Tongue (tissue), 2 donors: ENCODE measurements around the gene ASB5. TPM values are rescaled to one million over a fixed set of nuclear protein-coding genes. Genes with fewer than 3 reads are reported as not detected.
"Not testable (repeated sequence)": the region's sequence is repeated elsewhere in the genome, so short reads cannot be mapped to it uniquely, and the experiment has no call there.

Experiments
- DNase-seq: peaks from one replicate; pipeline ENCODE4 v3.0.0-alpha.2; 2015
- total RNA-seq: library from RNA; depleted of rRNA; stranded (reverse); fragments of >200 nt; gene quantifications from one replicate; pipeline ENCODE4 v1.2.3, GENCODE V29; 2014

ASB5 gene
- total RNA-seq, 1 donor from 2014 or later, result 206 TPM

DNA sequence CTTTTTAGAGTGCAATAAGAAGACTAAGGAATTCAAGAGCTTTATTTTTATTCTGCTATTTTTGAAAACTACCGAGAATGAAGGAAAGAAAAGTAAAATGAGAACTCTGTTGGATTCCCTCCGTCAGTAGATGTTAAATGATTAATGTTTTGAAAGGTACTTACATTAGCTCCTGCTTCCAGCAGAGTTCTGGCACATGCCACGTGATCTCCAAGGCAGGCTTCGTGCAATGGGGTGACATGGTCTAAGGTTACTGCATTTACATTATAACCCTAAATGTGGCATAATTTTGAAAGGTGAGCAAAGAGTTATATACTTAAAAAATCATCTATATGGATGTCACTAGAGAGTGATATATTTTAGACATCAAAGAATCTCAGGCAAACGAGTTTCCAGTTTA is 46.9 kb downstream of the ASB5 start:
- no peak for DNase-seq

DNA sequence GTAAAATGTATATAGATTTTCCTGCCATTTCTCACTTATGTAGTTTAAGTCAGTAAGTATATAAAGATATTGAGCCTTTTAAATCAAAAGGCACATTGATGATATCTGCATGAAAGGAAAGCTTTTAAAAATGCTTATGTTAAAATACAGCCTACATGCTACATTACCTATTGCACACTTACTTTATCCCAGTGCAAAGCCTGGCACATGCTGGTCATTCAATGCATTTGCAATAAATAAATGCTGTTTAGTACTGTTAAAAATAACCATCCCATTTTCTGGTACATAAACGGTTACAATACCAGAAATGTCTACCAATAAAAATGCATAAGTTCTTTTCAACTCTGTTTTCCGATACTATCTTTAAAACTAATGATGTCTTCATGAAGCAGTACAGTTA is 51.5 kb downstream of the ASB5 start:
- no peak for DNase-seq

DNA sequence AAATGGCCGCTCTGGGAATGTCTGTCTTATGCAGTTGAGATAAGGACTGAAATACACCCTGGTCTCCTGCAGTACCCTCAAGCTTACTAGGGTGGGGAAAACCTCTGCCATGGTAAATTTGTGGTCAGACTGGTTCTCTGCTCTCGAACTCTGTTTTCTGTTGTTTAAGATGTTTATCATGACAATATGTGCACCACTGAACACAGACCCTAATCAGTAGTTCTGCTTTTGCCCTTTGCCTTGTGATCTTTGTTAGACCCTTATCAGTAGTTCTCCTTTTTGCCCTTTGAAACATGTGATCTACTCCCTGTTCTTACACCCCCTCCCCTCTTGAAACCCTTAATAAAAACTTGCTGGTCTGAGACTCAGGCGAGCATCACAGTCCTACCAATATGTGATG is 56.7 kb downstream of the ASB5 start:
- DNase-seq, result not testable (repeated sequence)

- no peak for DNase-seq
Observed at GRCh38 chr4:176210579-176211296, 58.3 kb downstream of the ASB5 start.

DNA sequence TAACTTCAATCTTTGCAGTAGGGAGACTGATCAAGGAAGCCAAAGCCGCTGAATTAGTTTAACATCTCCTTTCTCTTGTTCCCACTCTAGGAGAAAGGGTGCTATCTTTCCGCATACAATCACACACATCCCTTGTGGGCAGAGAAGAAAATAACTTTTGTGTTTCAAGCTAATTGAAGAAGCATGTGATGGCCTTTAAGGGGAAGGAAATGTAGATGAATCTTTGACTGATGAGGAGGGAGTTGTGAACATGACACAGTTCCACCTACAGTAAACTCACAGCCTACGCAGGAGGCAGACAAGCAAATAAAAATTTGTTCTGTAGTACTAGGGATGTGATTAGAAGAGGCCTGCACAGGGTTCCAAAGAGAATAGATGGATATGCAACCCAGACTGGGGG is 58.9 kb downstream of the ASB5 start:
- no peak for DNase-seq

DNA sequence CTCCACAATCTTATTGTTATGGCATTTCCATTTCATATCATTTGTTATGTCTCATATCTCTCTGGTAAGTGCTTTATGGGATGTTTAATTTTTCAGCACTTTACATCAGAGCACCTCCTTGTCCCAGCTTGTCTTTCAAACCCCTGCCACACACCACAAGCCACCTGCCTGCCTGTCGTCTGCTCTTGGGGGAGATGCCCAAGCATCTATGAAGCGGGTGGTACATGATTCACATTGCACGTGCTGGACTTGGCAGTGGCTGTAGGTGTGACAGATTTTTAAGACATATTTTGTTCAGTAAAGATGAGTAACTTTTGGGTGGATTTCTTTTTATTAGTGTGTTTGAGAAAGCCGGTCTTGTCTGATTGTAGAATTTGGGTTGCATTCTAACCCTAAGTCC is 59.5 kb downstream of the ASB5 start:
- DNase-seq, result no peak

DNA sequence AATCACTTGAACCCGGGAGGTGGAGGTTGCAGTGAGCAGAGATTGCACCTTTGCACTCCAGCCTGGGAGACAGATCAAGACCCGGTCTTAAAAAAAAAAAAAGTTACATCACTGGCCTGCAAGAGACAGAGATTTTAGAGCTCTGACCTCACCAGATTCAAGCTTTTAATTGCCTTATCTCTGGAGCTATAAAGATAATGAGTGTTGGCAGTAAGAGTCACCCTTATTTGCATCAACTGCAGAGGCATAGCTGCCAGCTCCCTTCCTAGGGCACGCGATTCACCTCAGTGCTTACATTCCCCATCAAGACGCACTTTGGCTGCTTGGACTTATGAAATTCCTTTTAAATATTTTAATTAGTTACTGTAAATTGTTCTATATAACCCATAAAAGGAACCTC is 61.2 kb downstream of the ASB5 start:
- no peak for DNase-seq

DNA sequence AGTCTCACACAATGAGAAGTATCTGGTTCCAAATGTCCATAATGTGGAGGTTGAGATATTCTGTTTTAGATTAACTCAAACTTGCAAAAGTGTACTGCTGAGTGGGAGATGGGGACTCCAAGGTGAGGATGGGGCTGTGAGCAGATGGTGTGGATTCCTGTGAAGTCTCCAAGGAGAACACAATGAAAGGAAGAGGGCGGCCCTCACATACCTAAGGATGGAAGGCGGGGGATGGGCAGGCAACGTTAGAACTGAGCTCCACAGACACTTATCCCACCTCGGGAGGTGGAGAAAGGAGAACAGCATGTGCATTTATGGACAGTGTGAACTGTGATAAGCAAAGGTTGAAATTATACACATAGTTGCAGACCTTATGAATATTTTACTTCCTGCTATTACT is 63.7 kb downstream of the ASB5 start:
- no peak for DNase-seq

- no peak for DNase-seq
Observed at GRCh38 chr4:176198316-176198903, 70.6 kb downstream of the ASB5 start.

- DNase-seq, result peak; percentile 97
Observed at GRCh38 chr4:176195184-176195978, 73.6 kb downstream of the ASB5 start, which contains the start of gene SPATA4. Gene SPATA4, minus strand, starts transcription at chr4:176195585. Its CDS starts 23 bp downstream, at chr4:176195562.

- DNase-seq, result no peak
Observed at GRCh38 chr4:176193938-176194337, 75.1 kb downstream of the ASB5 start.

DNA sequence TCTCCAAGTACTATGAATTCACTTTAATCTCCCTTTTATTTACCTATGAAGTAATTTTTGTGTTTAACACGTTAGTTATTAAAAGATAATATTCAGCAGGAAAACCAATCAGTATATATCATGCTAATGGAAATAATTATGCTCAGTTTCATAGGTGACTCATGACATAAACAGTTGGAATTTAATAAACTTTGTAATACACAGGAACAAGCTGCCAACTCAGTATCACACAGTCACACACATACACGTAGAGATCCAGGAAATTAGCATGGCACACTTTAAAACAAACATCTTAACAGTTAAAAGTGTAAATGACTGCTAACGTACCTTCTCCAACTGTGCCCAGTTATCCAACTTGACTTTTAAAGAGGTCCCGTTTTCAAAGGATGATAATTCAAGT is 75.9 kb downstream of the ASB5 start:
- no peak for DNase-seq

DNA sequence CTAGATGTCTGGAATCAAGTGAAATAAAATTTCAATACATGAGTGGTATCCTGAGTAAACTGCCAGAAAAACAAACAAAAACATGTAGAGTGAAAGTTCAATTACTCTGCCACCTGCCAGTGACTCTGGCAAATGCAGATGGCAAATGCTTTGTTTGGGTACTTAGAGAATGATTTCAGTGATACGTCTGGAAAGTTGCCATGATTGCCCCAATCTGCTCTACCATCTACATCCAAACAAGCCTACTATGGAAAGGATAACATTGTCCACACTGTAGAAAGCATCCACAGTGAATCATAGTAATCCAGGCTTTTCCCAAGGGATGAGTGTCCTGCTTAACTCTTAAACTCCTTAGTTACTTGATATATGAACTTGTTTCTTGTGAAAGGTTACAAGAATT is 77.0 kb downstream of the ASB5 start:
- DNase-seq, result peak; percentile 58

- DNase-seq, result no peak
Observed at GRCh38 chr4:176189891-176190795, 78.9 kb downstream of the ASB5 start.

- DNase-seq, result no peak
Observed at GRCh38 chr4:176188654-176189053, 80.4 kb downstream of the ASB5 start.

DNA sequence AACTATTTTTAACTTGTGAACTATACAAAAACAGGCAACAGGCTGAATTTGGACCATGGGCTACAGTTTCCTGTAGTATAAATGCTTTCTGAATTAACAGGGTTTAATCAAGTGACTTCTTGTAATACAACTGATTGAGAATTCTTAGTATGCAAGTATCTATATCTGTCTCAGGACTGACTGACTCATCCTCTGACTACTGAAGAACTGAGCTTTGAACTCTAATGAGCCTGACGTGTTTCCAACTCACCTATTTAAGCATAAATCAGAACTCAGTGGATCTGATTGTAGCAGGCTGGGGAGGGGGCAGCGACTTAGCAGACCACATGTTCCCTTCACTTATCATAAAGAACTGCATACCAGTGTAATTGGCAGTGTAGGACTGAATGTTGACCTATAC is 81.4 kb downstream of the ASB5 start:
- no peak for DNase-seq

- DNase-seq, result no peak
Observed at GRCh38 chr4:176186671-176187395, 82.2 kb downstream of the ASB5 start.

- no peak for DNase-seq
Observed at GRCh38 chr4:176186067-176186466, 83.0 kb downstream of the ASB5 start.

GRCh38 chr4:176185051-176185450 is 84.0 kb downstream of the ASB5 start:
- peak; percentile 48 for DNase-seq
